Measurements from ENCODE around the gene KBTBD4. TPM values are rescaled to one million over a fixed set of nuclear protein-coding genes. Genes with fewer than 3 reads are reported as not detected.

KBTBD4 gene
- total and polyA plus RNA-seq, 2 experiments from 2014 or later, result 16.9 to 23.9 TPM

GRCh38 chr11:47606731-47607130, 28.0 kb upstream of the KBTBD4 start:
- H3K9me3 ChIP-seq (ENCODE audit: low read depth), result no peaks in the 10 kb centered on the region
- H3K36me3 ChIP-seq, result no peaks in the 10 kb centered on the region
- no peak for TF ChIP-seq CTCF (IDR thresholded peaks at IDR 0.05; ENCODE audit: low read depth, low read length)
- H3K4me1 ChIP-seq (ENCODE audit: low read depth), result peaks cover 35% of the 10 kb centered on the region
- DNase-seq (ENCODE audit: low read depth in 1 of 2, low spot score in 1 of 2), result peak; percentile 42 to 88
- peak overlapping the region; percentile 88 for H3K27ac ChIP-seq
- no peaks in the 10 kb centered on the region for H3K27me3 ChIP-seq
- peak overlapping the region; percentile 14 for H3K4me3 ChIP-seq

GRCh38 chr11:47605921-47606320, 27.2 kb upstream of the KBTBD4 start:
- Histone ChIP-seq H3K4me3 (peak overlapping the region; percentile 4), H3K9me3 (ENCODE audit: low read depth) (no peaks in the 10 kb centered on the region), H3K27ac (peak overlapping the region; percentile 88), H3K27me3 (no peaks in the 10 kb centered on the region), H3K36me3 (no peaks in the 10 kb centered on the region), H3K4me1 (ENCODE audit: low read depth) (peaks cover 35% of the 10 kb centered on the region)
- TF ChIP-seq CTCF (IDR thresholded peaks at IDR 0.05; ENCODE audit: low read depth, low read length), result no peak
- peak in 1 of 2 donors; percentile 68 for DNase-seq (ENCODE audit: low read depth in 1 of 2, low spot score in 1 of 2)

- H3K4me1 ChIP-seq (ENCODE audit: low read depth), result peaks cover 39% of the 10 kb centered on the region
- H3K27me3 ChIP-seq, result no peaks in the 10 kb centered on the region
- no peaks in the 10 kb centered on the region for H3K9me3 ChIP-seq (ENCODE audit: low read depth)
- TF ChIP-seq CTCF (IDR thresholded peaks at IDR 0.05; ENCODE audit: low read depth, low read length), result no peak
- DNase-seq (ENCODE audit: low read depth in 1 of 2, low spot score in 1 of 2), result no peak
- no peak overlapping the region for H3K27ac ChIP-seq
- no peak overlapping the region for H3K4me3 ChIP-seq
- no peaks in the 10 kb centered on the region for H3K36me3 ChIP-seq
Observed at GRCh38 chr11:47603295-47603694, 24.5 kb upstream of the KBTBD4 start.

- Histone ChIP-seq H3K4me1 (ENCODE audit: low read depth) (peaks cover 16% of the 10 kb centered on the region), H3K4me3 (no peak overlapping the region), H3K27me3 (no peaks in the 10 kb centered on the region), H3K9me3 (ENCODE audit: low read depth) (no peaks in the 10 kb centered on the region), H3K27ac (peak overlapping the region; percentile 53), H3K36me3 (no peaks in the 10 kb centered on the region)
- TF ChIP-seq CTCF (IDR thresholded peaks at IDR 0.05; ENCODE audit: low read depth, low read length), result no peak
- DNase-seq (ENCODE audit: low read depth in 1 of 2, low spot score in 1 of 2), result no peak
Observed at GRCh38 chr11:47599902-47600301, 21.1 kb upstream of the KBTBD4 start.

- Histone ChIP-seq H3K36me3 (no peaks in the 10 kb centered on the region), H3K9me3 (ENCODE audit: low read depth) (no peaks in the 10 kb centered on the region), H3K4me1 (ENCODE audit: low read depth) (peaks cover 22% of the 10 kb centered on the region), H3K27ac (no peak overlapping the region), H3K27me3 (no peaks in the 10 kb centered on the region), H3K4me3 (no peak overlapping the region)
- DNase-seq (ENCODE audit: low read depth in 1 of 2, low spot score in 1 of 2), result no peak
- no peak for TF ChIP-seq CTCF (IDR thresholded peaks at IDR 0.05; ENCODE audit: low read depth, low read length)
Observed at GRCh38 chr11:47595967-47596366, 17.2 kb upstream of the KBTBD4 start.

GRCh38 chr11:47595029-47595428, 16.3 kb upstream of the KBTBD4 start:
- H3K4me1 ChIP-seq (ENCODE audit: low read depth), result peaks cover 20% of the 10 kb centered on the region
- no peaks in the 10 kb centered on the region for H3K27me3 ChIP-seq
- no peaks in the 10 kb centered on the region for H3K36me3 ChIP-seq
- no peak for TF ChIP-seq CTCF (IDR thresholded peaks at IDR 0.05; ENCODE audit: low read depth, low read length)
- H3K9me3 ChIP-seq (ENCODE audit: low read depth), result no peaks in the 10 kb centered on the region
- H3K4me3 ChIP-seq, result no peak overlapping the region
- peak in 1 of 2 donors; percentile 54 for DNase-seq (ENCODE audit: low read depth in 1 of 2, low spot score in 1 of 2)
- H3K27ac ChIP-seq, result no peak overlapping the region

Measured in cardiac muscle cell (in vitro differentiated cells and primary cell).